Measurements from ENCODE around the gene ARHGEF10L.
A peak's percentile ranks its signal among the peaks of the same experiment; 100 is the strongest.

The ARHGEF10L gene

DNA sequence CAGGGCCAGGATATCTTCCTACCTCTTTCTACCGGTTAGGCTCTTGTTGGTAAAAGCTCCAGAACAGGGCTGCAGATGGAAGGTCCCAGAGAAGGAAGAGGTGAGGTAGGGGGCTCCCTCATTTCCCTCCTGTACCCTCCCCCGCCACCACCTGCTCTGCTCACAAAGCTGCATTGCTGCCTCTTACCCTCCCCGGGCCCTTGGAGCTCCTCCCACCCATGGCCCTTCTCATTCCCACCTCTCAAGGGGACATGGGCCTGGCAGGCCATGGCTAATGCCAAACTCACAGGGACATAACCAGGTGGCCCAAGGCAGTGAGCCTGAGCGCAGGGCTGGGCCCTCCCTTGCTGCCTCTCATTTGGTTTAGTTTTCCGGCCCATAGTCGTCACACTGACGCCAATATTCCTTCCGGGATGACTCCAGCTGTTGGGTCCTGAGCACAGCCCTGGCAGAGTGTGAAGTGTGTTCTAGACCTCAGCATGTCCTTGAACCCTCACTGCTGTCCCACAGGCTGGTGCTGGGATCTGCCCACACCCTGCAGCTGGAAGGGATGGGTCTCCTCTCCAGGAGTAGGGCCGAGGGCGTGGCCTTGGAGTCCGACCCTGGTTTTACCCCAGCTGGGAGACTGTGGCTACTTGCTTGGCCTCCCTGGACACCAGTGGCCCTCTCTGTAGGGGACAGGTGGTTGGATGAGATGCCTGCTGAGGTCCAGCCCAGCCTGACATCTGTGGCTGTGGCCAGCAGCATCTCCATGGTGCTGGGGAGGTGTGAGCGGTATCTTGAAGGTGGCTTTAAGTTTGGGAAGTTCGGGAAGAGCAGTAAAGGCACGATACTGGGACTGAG is 104.6 kb downstream of the ARHGEF10L start:
- DNase-seq (ENCODE audit: insufficient read length, low spot score) = no peak
- TF ChIP-seq SPI1 (IDR thresholded peaks at IDR 0.05; ENCODE audit: low read depth, low read length) = no peak
- TF ChIP-seq POLR2AphosphoS5 (IDR thresholded peaks at IDR 0.05; ENCODE audit: low read depth, low read length) = no peak
- TF ChIP-seq POU2F2 (IDR thresholded peaks at IDR 0.05; ENCODE audit: low read depth, low read length) = no peak
- TF ChIP-seq POLR2A (IDR thresholded peaks at IDR 0.05; ENCODE audit: low read depth, low read length) = no peak
- no peak for TF ChIP-seq PAX5 (IDR thresholded peaks at IDR 0.05; ENCODE audit: insufficient read depth, low read length, severe bottlenecking)
- TF ChIP-seq TAF1 (IDR thresholded peaks at IDR 0.05; ENCODE audit: low read depth, low read length) = no peak
- no peak for FAIRE-seq

- no peak for FAIRE-seq
- no peak for DNase-seq (ENCODE audit: insufficient read length, low spot score)
- TF ChIP-seq POLR2A (IDR thresholded peaks at IDR 0.05; ENCODE audit: low read depth, low read length) (no peak), SPI1 (IDR thresholded peaks at IDR 0.05; ENCODE audit: low read depth, low read length) (no peak), POLR2AphosphoS5 (IDR thresholded peaks at IDR 0.05; ENCODE audit: low read depth, low read length) (no peak), POU2F2 (IDR thresholded peaks at IDR 0.05; ENCODE audit: low read depth, low read length) (no peak), PAX5 (IDR thresholded peaks at IDR 0.05; ENCODE audit: insufficient read depth, low read length, severe bottlenecking) (no peak), TAF1 (IDR thresholded peaks at IDR 0.05; ENCODE audit: low read depth, low read length) (no peak)
Measured at GRCh38 chr1:17645068-17645911, 105.8 kb downstream of the ARHGEF10L start.

GRCh38 chr1:17646444-17647280 is 107.2 kb downstream of the ARHGEF10L start:
- TF ChIP-seq POU2F2 (IDR thresholded peaks at IDR 0.05; ENCODE audit: low read depth, low read length) (no peak), PAX5 (IDR thresholded peaks at IDR 0.05; ENCODE audit: insufficient read depth, low read length, severe bottlenecking) (no peak), POLR2A (IDR thresholded peaks at IDR 0.05; ENCODE audit: low read depth, low read length) (no peak), SPI1 (IDR thresholded peaks at IDR 0.05; ENCODE audit: low read depth, low read length) (no peak), TAF1 (IDR thresholded peaks at IDR 0.05; ENCODE audit: low read depth, low read length) (no peak), POLR2AphosphoS5 (IDR thresholded peaks at IDR 0.05; ENCODE audit: low read depth, low read length) (no peak)
- no peak for DNase-seq (ENCODE audit: insufficient read length, low spot score)
- FAIRE-seq = no peak

GRCh38 chr1:17648457-17649145 is 109.1 kb downstream of the ARHGEF10L start:
- FAIRE-seq (no peak), DNase-seq (ENCODE audit: insufficient read length, low spot score) (no peak)
- no peak for TF ChIP-seq PAX5 (IDR thresholded peaks at IDR 0.05; ENCODE audit: insufficient read depth, low read length, severe bottlenecking)
- no peak for TF ChIP-seq POLR2AphosphoS5 (IDR thresholded peaks at IDR 0.05; ENCODE audit: low read depth, low read length)
- no peak for TF ChIP-seq POLR2A (IDR thresholded peaks at IDR 0.05; ENCODE audit: low read depth, low read length)
- TF ChIP-seq SPI1 (IDR thresholded peaks at IDR 0.05; ENCODE audit: low read depth, low read length) = no peak
- TF ChIP-seq TAF1 (IDR thresholded peaks at IDR 0.05; ENCODE audit: low read depth, low read length) = no peak
- TF ChIP-seq POU2F2 (IDR thresholded peaks at IDR 0.05; ENCODE audit: low read depth, low read length) = no peak

DNA sequence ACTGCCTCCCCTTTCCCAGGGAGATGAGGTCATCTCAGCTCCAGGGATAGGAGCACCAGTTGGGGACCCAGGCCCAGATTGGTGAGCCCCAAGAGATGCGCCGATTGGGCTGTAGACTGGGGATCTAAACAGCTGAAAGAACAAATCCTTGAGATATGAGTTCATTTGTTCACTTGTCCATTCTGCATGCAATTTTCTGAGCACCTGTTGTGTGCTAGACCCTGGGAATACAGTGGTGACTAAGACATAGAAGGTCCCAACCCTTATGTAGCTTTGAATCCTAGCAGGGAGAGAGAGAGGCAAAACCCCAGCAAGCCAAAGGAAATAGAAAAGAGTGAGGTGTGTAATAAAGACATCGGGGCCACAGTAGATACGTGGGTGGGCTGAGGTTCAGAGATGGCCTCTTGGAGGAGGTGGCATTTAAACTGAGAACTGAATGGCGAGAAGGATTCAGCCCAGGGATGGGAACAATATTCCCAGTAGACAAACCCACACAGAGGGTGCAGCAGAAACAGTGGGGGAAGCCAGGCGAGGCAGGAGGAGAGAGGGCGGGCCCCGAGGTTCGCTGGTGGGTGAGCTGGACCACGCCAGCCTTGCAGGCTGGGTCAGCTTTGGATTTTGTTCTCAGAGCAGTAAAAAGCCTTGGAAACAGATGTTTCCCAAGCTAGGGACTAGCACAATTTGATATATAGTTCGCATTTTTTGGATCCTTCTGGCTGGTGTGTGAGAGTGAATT is 110.0 kb downstream of the ARHGEF10L start:
- DNase-seq (ENCODE audit: insufficient read length, low spot score) (no peak), FAIRE-seq (no peak)
- TF ChIP-seq POLR2A (IDR thresholded peaks at IDR 0.05; ENCODE audit: low read depth, low read length) (no peak), POLR2AphosphoS5 (IDR thresholded peaks at IDR 0.05; ENCODE audit: low read depth, low read length) (no peak), SPI1 (IDR thresholded peaks at IDR 0.05; ENCODE audit: low read depth, low read length) (no peak), PAX5 (IDR thresholded peaks at IDR 0.05; ENCODE audit: insufficient read depth, low read length, severe bottlenecking) (no peak), TAF1 (IDR thresholded peaks at IDR 0.05; ENCODE audit: low read depth, low read length) (no peak), POU2F2 (IDR thresholded peaks at IDR 0.05; ENCODE audit: low read depth, low read length) (no peak)

- DNase-seq (ENCODE audit: insufficient read length, low spot score) = no peak
- FAIRE-seq = no peak
- TF ChIP-seq POU2F2 (IDR thresholded peaks at IDR 0.05; ENCODE audit: low read depth, low read length) (no peak), PAX5 (IDR thresholded peaks at IDR 0.05; ENCODE audit: insufficient read depth, low read length, severe bottlenecking) (no peak), TAF1 (IDR thresholded peaks at IDR 0.05; ENCODE audit: low read depth, low read length) (no peak), SPI1 (IDR thresholded peaks at IDR 0.05; ENCODE audit: low read depth, low read length) (no peak), POLR2A (IDR thresholded peaks at IDR 0.05; ENCODE audit: low read depth, low read length) (no peak), POLR2AphosphoS5 (IDR thresholded peaks at IDR 0.05; ENCODE audit: low read depth, low read length) (no peak)
Measured at GRCh38 chr1:17653276-17653675, 113.8 kb downstream of the ARHGEF10L start.

GRCh38 chr1:17653728-17654351 is 114.3 kb downstream of the ARHGEF10L start:
- TF ChIP-seq TAF1 (IDR thresholded peaks at IDR 0.05; ENCODE audit: low read depth, low read length) = no peak
- DNase-seq (ENCODE audit: insufficient read length, low spot score) (peak; percentile 63), FAIRE-seq (no peak)

DNA sequence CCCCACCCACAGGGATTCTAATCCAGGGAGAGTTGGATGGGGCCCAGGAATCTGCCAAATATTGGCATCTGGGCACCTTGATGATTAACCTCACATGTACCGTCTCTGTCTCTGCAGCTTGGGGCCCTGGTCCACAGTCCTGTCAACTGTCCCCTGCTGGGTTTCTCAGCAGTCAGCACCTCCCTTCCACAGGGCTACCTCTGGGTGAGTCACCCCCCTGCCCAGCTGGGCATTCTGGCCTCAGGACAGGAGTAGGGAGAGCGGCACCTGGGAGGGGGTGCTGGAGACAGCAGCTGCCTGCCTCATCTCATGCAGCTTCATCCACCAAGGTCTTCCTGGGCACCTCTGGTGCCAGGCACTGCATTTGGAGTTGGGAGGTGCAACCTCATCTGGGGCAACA is 115.0 kb downstream of the ARHGEF10L start:
- TF ChIP-seq SPI1 (IDR thresholded peaks at IDR 0.05; ENCODE audit: low read depth, low read length) (no peak), PAX5 (IDR thresholded peaks at IDR 0.05; ENCODE audit: insufficient read depth, low read length, severe bottlenecking) (no peak)
- DNase-seq (ENCODE audit: insufficient read length, low spot score) (no peak), FAIRE-seq (no peak)
